Sigmoid colon (tissue), 7 donors: ENCODE results near the gene PTPRE. TPM values are rescaled to one million over a fixed set of nuclear protein-coding genes. Genes with fewer than 3 reads are reported as not detected.

Source experiments
- DNase-seq: peaks from one replicate; pipeline ENCODE4 v3.0.0-alpha.2; 2019
- H3K27ac ChIP-seq, 4 donors: fragments of 200-600 bp; sonication (generic); one replicate each; pipeline ENCODE4 v1.5.1; 2016 to 2019; ENCODE audit warnings: mild to moderate bottlenecking in 1 of 4
- H3K27me3 ChIP-seq, 3 donors: fragments of 200-600 bp; sonication (generic); one replicate each; pipeline ENCODE4 v1.5.1; 2019; ENCODE audit warnings: mild to moderate bottlenecking in 1 of 3
- H3K36me3 ChIP-seq, 4 donors: fragments of 200-600 bp; sonication (generic); one replicate each; pipeline ENCODE4 v1.5.1; 2016 to 2019
- H3K4me1 ChIP-seq, 4 donors: fragments of 200-600 bp; sonication (generic); one replicate each; pipeline ENCODE4 v1.5.1; 2017 to 2019
- H3K4me3 ChIP-seq, 4 donors: fragments of 200-600 bp; sonication (generic); one replicate each; pipeline ENCODE4 v1.5.1; 2017 to 2019; ENCODE audit warnings: mild to moderate bottlenecking in 2 of 4, moderate library complexity in 1 of 4
- H3K9me3 ChIP-seq, 4 donors: fragments of 200-600 bp in 3 of 4; sonication (generic) in 3 of 4; one replicate each; pipeline versions ENCODE4 v1.5.1 to v1.6.1; 2013 to 2019
- EP300 ChIP-seq, 4 donors: sonication (generic); formaldehyde crosslinking; IDR thresholded peaks; one replicate each; pipeline ENCODE4 v1.6.1; 2017; ENCODE audit warnings: antibody characterized with exemption in 4 of 4
- POLR2A ChIP-seq, 2 donors: fragments of 450-650 bp; IDR thresholded peaks; one replicate each; pipeline ENCODE4 v1.6.1; 2016; ENCODE audit warnings: antibody characterized with exemption in 2 of 2, mild to moderate bottlenecking in 2 of 2, moderate library complexity in 2 of 2
- POLR2AphosphoS5 ChIP-seq, 4 donors: sonication (generic); formaldehyde crosslinking; IDR thresholded peaks; one replicate each; pipeline ENCODE4 v1.6.1; 2017; ENCODE audit warnings: antibody characterized with exemption in 4 of 4
- WGBS, 2 donors: extraction: QIAGEN DNeasy Blood & Tissue Kit; methylation state at CpG; one replicate each; pipeline ENCODE4 v1.1.7; 2013; 5-methylcytosine and 5-hydroxymethylcytosine counted together
- intact Hi-C: fragments of 100-400 bp; cut with DNase I; formaldehyde crosslinking; loops from one replicate; pipeline ENCODE4 v1.15.1; 2023
- polyA plus RNA-seq, 3 donors: library from polyadenylated mRNA; stranded (reverse); fragments of 200-250 nt; gene quantifications; one replicate each; pipeline ENCODE4 v1.2.3, GENCODE V29; 2013
- total RNA-seq, 4 donors: library from RNA; depleted of rRNA; stranded (reverse); fragments of >200 nt; gene quantifications; one replicate each; pipeline ENCODE4 v1.1.0, GENCODE V29; 2016
- TF ChIP-seq, protein P1 (sequence below), 4 experiments: fragments of 450-650 bp in 3 of 4; fragments of 200-600 bp in 1 of 4; IDR thresholded peaks; one replicate each; pipeline ENCODE4 v1.5.1; 2016 to 2019; ENCODE audit warnings: antibody characterized with exemption in 4 of 4, mild to moderate bottlenecking in 3 of 4, moderate library complexity in 2 of 4
- donor health status: healthy with polysubstance abuse.
- donor health status: Bipolar disorder and iron deficiency.
- donor health status: healthy.

Gene PTPRE
- total and polyA plus RNA-seq, 7 donors: 4.2 to 17.9 (median 11.9) TPM

DNA sequence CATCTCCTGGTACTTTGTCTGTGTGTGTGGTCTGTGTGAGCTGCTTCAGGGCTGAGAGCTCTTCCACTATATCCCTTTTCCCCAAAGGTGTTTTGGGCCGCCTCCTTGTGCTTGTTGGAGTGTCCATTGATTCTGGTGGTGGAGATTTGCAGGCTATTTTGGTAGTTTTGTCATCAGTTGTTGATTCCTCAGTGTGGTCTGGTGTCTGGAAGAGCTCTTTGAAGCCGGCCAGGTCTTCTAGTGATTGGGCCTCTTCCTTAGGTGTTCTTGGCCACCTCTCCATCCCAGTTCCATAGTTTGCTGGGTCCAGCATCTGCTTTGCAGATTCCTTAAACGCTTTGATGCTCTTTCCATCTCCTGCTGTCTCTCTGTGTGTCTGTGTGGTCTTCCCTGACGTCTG, 198.5 kb downstream of the PTPRE start:
- Histone ChIP-seq H3K4me1 (peaks cover 0 to 8% (median 4%) of the 10 kb centered on the region in 4 donors), H3K27me3 (no peaks in the 10 kb centered on the region), H3K4me3 (no peak overlapping the region), H3K36me3 (no peaks in the 10 kb centered on the region), H3K9me3 (no peaks in the 10 kb centered on the region), H3K27ac (no peak overlapping the region)
- intact Hi-C loops: no loop called here
- TF ChIP-seq, protein P1, sequence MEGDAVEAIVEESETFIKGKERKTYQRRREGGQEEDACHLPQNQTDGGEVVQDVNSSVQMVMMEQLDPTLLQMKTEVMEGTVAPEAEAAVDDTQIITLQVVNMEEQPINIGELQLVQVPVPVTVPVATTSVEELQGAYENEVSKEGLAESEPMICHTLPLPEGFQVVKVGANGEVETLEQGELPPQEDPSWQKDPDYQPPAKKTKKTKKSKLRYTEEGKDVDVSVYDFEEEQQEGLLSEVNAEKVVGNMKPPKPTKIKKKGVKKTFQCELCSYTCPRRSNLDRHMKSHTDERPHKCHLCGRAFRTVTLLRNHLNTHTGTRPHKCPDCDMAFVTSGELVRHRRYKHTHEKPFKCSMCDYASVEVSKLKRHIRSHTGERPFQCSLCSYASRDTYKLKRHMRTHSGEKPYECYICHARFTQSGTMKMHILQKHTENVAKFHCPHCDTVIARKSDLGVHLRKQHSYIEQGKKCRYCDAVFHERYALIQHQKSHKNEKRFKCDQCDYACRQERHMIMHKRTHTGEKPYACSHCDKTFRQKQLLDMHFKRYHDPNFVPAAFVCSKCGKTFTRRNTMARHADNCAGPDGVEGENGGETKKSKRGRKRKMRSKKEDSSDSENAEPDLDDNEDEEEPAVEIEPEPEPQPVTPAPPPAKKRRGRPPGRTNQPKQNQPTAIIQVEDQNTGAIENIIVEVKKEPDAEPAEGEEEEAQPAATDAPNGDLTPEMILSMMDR (IDR thresholded peaks at IDR 0.05): no peak
- TF ChIP-seq EP300 (IDR thresholded peaks at IDR 0.05) (no peak), POLR2AphosphoS5 (IDR thresholded peaks at IDR 0.05) (no peak), POLR2A (IDR thresholded peaks at IDR 0.05) (no peak)
- DNase-seq: no peak
- WGBS, 2 donors: 96% methylated on average over 4 of the region's 4 CpGs

DNA sequence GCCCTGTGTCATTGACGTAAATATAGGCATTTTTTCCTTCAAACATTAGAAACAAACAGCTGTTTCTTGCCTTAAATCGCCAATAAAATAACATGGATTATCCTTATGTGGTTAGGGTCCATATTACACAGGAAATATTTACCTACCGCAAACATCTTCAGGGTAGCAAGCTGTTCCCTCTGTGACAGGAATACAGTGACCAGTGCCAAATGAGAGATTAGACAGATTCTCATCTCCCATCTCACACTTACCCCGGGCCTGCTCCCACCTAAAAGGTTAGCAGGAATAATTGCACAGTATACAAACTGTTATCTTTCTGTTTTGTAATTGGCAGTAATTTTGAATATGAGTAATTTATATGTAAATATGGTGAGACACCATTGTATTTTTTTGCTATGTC, 202.8 kb downstream of the PTPRE start:
- Histone ChIP-seq H3K4me1 (no peaks in the 10 kb centered on the region), H3K27me3 (no peaks in the 10 kb centered on the region), H3K36me3 (no peaks in the 10 kb centered on the region), H3K9me3 (no peaks in the 10 kb centered on the region), H3K27ac (no peak overlapping the region), H3K4me3 (no peak overlapping the region)
- WGBS, 2 donors: 95 to 96% methylated on average over 4 of the region's 4 CpGs
- intact Hi-C loops: no loop called here
- no peak for DNase-seq
- no peak for TF ChIP-seq POLR2A (IDR thresholded peaks at IDR 0.05)

DNA sequence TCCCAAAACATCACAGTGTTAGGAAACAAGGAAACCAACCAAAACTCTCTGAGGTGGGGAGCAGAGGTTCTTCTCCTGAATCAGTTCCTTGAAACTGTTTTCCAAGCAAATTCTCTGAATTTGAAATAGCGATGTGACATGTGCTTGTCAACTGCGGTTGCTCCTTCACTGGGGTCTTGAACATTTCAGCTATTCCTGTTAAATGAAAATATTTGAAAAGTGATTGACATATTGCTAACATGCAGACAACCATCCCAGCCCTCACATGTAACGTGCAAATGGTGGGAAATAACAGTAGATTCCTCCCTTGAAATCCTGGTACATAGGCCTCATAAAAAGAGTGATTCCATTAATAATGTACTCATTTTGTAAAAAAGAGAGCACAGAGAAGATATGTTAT, 203.4 kb downstream of the PTPRE start:
- DNase-seq: no peak
- intact Hi-C loops: no loop called here

DNA sequence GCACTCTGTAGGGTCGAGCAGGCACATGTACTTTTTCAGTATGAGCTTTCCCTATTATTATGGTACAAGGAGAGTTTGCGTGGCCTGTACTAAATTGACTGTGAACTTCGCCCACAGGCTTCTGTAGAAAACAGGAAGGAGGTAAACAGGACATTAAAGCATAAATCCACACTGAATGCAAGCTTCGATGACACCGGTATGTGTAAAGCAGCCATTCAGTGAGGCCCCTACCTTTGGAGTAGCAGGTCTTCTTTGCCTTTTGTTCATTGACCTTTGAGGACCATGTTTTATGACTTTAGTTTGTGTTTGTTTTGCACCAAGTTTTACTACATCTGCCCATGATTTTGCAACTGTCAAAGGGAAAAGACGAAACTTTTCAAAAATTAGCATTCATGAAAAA, 204.8 kb downstream of the PTPRE start:
- Histone ChIP-seq H3K9me3 (no peaks in the 10 kb centered on the region), H3K36me3 (no peaks in the 10 kb centered on the region), H3K4me1 (no peaks in the 10 kb centered on the region), H3K27me3 (peaks cover 0 to 3% (median 0%) of the 10 kb centered on the region in 3 donors), H3K4me3 (no peak overlapping the region), H3K27ac (no peak overlapping the region)
- intact Hi-C loops: no loop called here
- TF ChIP-seq, protein P1 (IDR thresholded peaks at IDR 0.05): no peak
- no peak for TF ChIP-seq POLR2AphosphoS5 (IDR thresholded peaks at IDR 0.05)
- TF ChIP-seq EP300 (IDR thresholded peaks at IDR 0.05): no peak
- TF ChIP-seq POLR2A (IDR thresholded peaks at IDR 0.05): no peak
- no peak for DNase-seq
- WGBS, 2 donors: 27 to 71% methylated on average over 6 of the region's 6 CpGs

More for the DNA sequence above, 203.4 kb downstream of the PTPRE start:
- no peak overlapping the region for H3K27ac ChIP-seq
- H3K4me1 ChIP-seq: no peaks in the 10 kb centered on the region
- TF ChIP-seq, protein P1 (IDR thresholded peaks at IDR 0.05): no peak
- TF ChIP-seq POLR2AphosphoS5 (IDR thresholded peaks at IDR 0.05) (no peak), EP300 (IDR thresholded peaks at IDR 0.05) (no peak), POLR2A (IDR thresholded peaks at IDR 0.05) (no peak)
- no peak overlapping the region for H3K4me3 ChIP-seq
- H3K9me3 ChIP-seq: no peaks in the 10 kb centered on the region
- no peaks in the 10 kb centered on the region for H3K27me3 ChIP-seq
- no peaks in the 10 kb centered on the region for H3K36me3 ChIP-seq
- 95 to 97% methylated on average over 3 of the region's 3 CpGs for WGBS, 2 donors

DNA sequence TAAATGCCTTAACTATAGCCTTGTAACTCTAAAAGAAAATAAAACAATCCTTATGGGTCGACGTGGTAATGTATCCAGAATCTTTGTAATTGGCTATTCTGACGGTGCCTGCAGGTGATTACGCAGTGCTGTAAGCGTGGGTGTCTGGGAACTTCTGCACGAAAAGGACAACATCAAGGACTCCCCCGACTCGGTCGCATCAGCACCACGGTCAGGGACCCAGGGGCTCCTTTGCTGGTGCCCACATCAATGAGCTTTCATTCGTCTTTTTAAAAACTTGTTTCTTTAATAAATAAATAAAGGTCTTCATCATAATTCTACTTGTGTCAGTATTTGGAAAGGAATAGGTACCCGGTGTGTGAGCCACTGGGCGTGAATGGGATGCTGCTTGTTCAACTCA, 206.1 kb downstream of the PTPRE start:
- no peak overlapping the region for H3K27ac ChIP-seq
- H3K9me3 ChIP-seq: no peaks in the 10 kb centered on the region
- H3K4me1 ChIP-seq: no peaks in the 10 kb centered on the region
- H3K27me3 ChIP-seq: peaks cover 0 to 5% (median 0%) of the 10 kb centered on the region in 3 donors
- WGBS, 2 donors: 95 to 97% methylated on average over 13 of the region's 13 CpGs
- no peak for DNase-seq
- no peaks in the 10 kb centered on the region for H3K36me3 ChIP-seq
- TF ChIP-seq EP300 (IDR thresholded peaks at IDR 0.05) (no peak), POLR2A (IDR thresholded peaks at IDR 0.05) (no peak), POLR2AphosphoS5 (IDR thresholded peaks at IDR 0.05) (no peak)
- TF ChIP-seq, protein P1 (IDR thresholded peaks at IDR 0.05): no peak
- intact Hi-C loops: no loop called here
- no peak overlapping the region for H3K4me3 ChIP-seq
